Esophagus squamous epithelium (tissue), 5 donors: ENCODE results near the gene HRK. TPM values are rescaled to one million over a fixed set of nuclear protein-coding genes. Genes with fewer than 3 reads are reported as not detected.

Source experiments
- DNase-seq: peaks from one replicate; lab custom pipeline; 2025; lab: John Stamatoyannopoulos, UW
- H3K27ac ChIP-seq, 4 donors: fragments of 200-600 bp; sonication (generic); one replicate each; pipeline ENCODE4 v1.5.1; 2016 to 2019; ENCODE audit warnings: mild to moderate bottlenecking in 1 of 4
- H3K27me3 ChIP-seq, 4 donors: fragments of 200-600 bp; sonication (generic); 1 replicate in 3 of 4; 2 replicates in 1 of 4; pipeline versions ENCODE4 v1.5.1 to v1.6.0; 2017 to 2021; ENCODE audit warnings: antibody characterized with exemption in 1 of 4
- H3K36me3 ChIP-seq, 3 donors: fragments of 200-600 bp; sonication (generic); one replicate each; pipeline ENCODE4 v1.5.1; 2016 to 2019
- H3K4me1 ChIP-seq, 3 donors: fragments of 200-600 bp; sonication (generic); one replicate each; pipeline ENCODE4 v1.5.1; 2017 to 2019
- H3K4me3 ChIP-seq, 4 donors: fragments of 200-600 bp; sonication (generic); 1 replicate in 3 of 4; 2 replicates in 1 of 4; pipeline ENCODE4 v1.5.1; 2016 to 2019; ENCODE audit warnings: mild to moderate bottlenecking in 2 of 4, moderate library complexity in 1 of 4
- H3K9me3 ChIP-seq, 3 donors: fragments of 200-600 bp; sonication (generic); one replicate each; pipeline ENCODE4 v1.5.1; 2016 to 2019
- CTCF ChIP-seq, 6 experiments: fragments of 450-650 bp in 4 of 6; fragments of 200-600 bp in 2 of 6; sonication (generic) in 2 of 6; IDR thresholded peaks; one replicate each; pipeline ENCODE4 v1.5.1; 2016 to 2019; ENCODE audit warnings: antibody characterized with exemption in 6 of 6, mild to moderate bottlenecking in 4 of 6, moderate library complexity in 4 of 6
- POLR2A ChIP-seq, 4 donors: fragments of 450-650 bp; IDR thresholded peaks; one replicate each; pipeline ENCODE4 v1.6.1; 2017; ENCODE audit warnings: antibody characterized with exemption in 4 of 4, mild to moderate bottlenecking in 4 of 4, moderate library complexity in 3 of 4
- WGBS, 2 donors: methylation state at CpG; one replicate each; pipeline ENCODE4 v1.1.5; 2018; 5-methylcytosine and 5-hydroxymethylcytosine counted together
- intact Hi-C: fragments of 100-400 bp; cut with DNase I; formaldehyde crosslinking; loops from one replicate; pipeline ENCODE4 v1.15.0; 2022
- total RNA-seq, 4 donors: library from RNA; depleted of rRNA; stranded (reverse); fragments of >200 nt; gene quantifications; one replicate each; pipeline ENCODE4 v1.1.0, GENCODE V29; 2016
- donor health status: DM: yes; HTN: yes; CAD: no.

The HRK gene
- total RNA-seq, 4 donors from 2014 or later: 0.19 to 1.00 (median 0.25) TPM

- WGBS, 2 donors: 2 to 3% methylated on average over 16 to 18 of the region's 21 CpGs
- DNase-seq: no peak
- Histone ChIP-seq H3K4me3 (peak overlapping the region; percentile 16 to 65 (median 36)), H3K9me3 (no peaks in the 10 kb centered on the region), H3K36me3 (no peaks in the 10 kb centered on the region), H3K27me3 (peaks cover 0 to 100% (median 18%) of the 10 kb centered on the region in 4 donors), H3K4me1 (peaks cover 20 to 51% (median 33%) of the 10 kb centered on the region in 3 donors), H3K27ac (no peak overlapping the region)
- TF ChIP-seq CTCF (IDR thresholded peaks at IDR 0.05) (no peak), POLR2A (IDR thresholded peaks at IDR 0.05) (no peak)
- intact Hi-C loops: no loop called here
Observed at GRCh38 chr12:116880213-116880816, 926 bp downstream of the HRK start.

DNA sequence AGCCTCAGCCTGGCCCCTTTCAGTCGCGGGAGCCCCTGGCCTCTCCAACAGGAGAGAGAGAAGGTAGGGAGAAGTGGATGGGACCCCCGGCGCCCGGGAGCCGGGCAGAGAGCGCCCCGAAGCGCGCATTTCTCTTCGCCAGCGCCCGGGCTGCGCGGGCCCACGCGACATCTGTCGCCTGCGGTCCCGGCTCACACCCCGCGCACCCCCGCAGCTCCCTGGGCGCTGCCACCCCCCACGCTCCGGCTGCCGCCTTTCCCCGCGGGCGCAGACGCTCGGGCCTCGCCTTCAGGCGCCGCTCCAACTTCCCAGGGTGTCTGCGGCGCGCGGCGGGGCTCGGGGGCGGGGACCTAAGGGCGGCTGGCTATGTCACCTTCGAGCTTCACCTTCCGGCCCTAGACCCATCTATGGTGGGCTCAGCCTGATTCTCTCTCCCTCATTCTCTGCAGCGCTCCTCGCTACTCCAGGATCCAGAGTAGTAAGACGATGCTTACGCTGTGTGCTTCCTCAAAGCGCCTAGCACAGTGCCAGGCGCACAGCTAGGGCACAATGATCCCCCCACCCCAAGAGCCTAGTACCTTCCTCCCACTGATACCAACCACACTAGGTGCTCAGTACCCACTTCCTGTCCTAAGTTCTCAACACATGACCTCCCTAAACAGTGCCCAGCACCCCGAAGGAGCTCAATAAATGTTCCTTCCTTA is 1.6 kb downstream of the HRK start:
- H3K4me1 ChIP-seq: peaks cover 20 to 51% (median 33%) of the 10 kb centered on the region in 3 donors
- peak overlapping the region; percentile 8 to 65 (median 36) for H3K4me3 ChIP-seq
- no peaks in the 10 kb centered on the region for H3K36me3 ChIP-seq
- H3K27me3 ChIP-seq: peaks cover 0 to 100% (median 18%) of the 10 kb centered on the region in 4 donors
- WGBS, 2 donors: 0 to 9% methylated on average over 1 to 10 of the region's 52 CpGs
- intact Hi-C loops: no loop called here
- H3K9me3 ChIP-seq: peaks cover 0 to 2% (median 1%) of the 10 kb centered on the region in 3 donors
- no peak overlapping the region for H3K27ac ChIP-seq
- TF ChIP-seq CTCF (IDR thresholded peaks at IDR 0.05) (no peak), POLR2A (IDR thresholded peaks at IDR 0.05) (no peak)
- DNase-seq: no peak

DNA sequence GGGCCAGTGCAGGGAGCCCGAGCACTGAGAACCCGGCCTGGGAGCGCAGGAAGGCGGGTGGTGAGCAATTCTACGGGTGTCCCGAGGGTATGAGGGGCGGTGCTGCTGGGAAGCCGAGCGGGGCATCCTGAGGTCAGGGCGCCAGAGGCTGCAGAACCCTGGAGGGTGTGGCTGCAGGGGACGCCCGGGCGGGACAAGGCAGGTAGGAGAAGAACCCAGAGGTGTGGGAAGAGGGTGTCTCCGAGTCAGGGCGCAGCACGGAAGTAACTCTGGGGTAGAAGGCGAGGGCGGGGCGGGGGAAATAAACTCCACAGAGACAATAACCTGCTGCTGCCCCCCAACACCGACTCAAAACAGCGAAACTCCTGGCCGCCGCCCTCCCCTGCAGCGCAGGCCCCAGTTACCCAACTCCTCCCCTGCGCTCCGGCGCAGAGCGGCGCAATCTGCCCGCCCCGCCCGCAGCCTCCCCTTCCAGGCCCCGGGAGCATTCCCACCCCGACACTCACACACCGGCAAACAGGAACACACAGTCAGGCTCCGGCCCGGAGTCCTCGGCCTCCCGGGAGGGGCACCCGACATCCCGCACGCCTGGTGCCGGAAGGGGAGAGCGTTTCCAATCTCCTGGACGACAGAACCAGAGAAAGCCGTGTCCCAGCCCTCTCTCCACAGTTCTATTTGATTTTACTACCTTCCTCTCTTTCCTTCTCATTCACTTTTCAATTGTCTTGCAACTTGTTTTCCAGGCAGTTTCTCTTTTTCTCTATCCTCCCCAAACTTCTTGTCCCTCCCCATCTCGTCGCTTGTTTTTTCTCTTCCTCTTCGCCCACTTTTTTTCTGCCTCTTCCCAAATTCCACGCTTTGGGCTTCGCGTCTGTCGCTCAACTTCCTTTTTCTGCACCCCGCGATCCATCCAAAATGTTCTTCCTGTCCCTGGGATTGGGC is 2.4 kb downstream of the HRK start:
- H3K4me3 ChIP-seq: peak overlapping the region; percentile 8 to 65 (median 36)

GRCh38 chr12:116876151-116876869 is 4.9 kb downstream of the HRK start:
- H3K9me3 ChIP-seq: peaks cover 0 to 8% (median 5%) of the 10 kb centered on the region in 3 donors
- WGBS, 2 donors: 32 to 33% methylated on average over 14 to 18 of the region's 19 CpGs
- intact Hi-C loops: no loop called here
- H3K27ac ChIP-seq: no peak overlapping the region
- H3K4me1 ChIP-seq: peaks cover 13 to 35% (median 31%) of the 10 kb centered on the region in 3 donors
- H3K4me3 ChIP-seq: no peak overlapping the region
- no peaks in the 10 kb centered on the region for H3K36me3 ChIP-seq
- DNase-seq: no peak
- H3K27me3 ChIP-seq: peaks cover 0 to 97% (median 4%) of the 10 kb centered on the region in 4 donors
- no peak for TF ChIP-seq CTCF (IDR thresholded peaks at IDR 0.05)
- TF ChIP-seq POLR2A (IDR thresholded peaks at IDR 0.05): no peak

More for the DNA sequence above, 2.4 kb downstream of the HRK start:
- intact Hi-C loops: no loop called here
- TF ChIP-seq POLR2A (IDR thresholded peaks at IDR 0.05) (no peak), CTCF (IDR thresholded peaks at IDR 0.05) (no peak)
- H3K27ac ChIP-seq: peak overlapping the region in 1 of 4 donors; percentile 55
- peaks cover 20 to 51% (median 33%) of the 10 kb centered on the region in 3 donors for H3K4me1 ChIP-seq
- peaks cover 0 to 8% (median 5%) of the 10 kb centered on the region in 3 donors for H3K9me3 ChIP-seq
- no peaks in the 10 kb centered on the region for H3K36me3 ChIP-seq
- WGBS, 2 donors: 0 to 1% methylated on average over 47 to 49 of the region's 55 CpGs
- DNase-seq: no peak
- peaks cover 0 to 100% (median 18%) of the 10 kb centered on the region in 4 donors for H3K27me3 ChIP-seq
